ENCODE results near the gene FOXP1.
A peak's percentile ranks its signal among the peaks of the same experiment; 100 is the strongest.

The FOXP1 gene

DNA sequence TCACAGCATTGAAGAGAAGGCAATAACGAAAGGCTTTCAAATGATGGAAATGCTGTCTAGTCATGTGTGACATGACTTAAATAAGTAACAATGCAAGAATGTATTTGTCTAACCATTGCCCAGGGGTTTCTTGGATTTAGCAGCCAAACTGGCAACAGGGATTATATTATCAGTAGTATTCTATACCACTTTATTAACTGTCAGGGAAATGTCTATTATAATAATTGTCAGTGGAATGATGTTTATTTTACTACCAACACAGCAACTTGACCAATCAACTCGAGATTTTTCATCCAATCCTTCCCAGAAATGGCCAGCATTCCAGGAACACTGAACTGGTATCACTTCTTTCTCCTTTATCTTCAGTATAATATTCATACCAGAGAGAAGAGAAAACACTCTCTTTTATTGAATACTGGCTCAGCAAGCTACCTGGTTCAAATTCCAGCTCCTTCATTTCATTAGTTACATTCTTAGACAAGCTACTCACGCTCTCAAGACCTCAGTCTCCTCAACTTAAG is 66.2 kb downstream of the FOXP1 start:
- no peaks in the 10 kb centered on the region for H3K27me3 ChIP-seq (ENCODE audit: control insufficient read depth, insufficient read depth, low read length)
- H3K36me3 ChIP-seq (ENCODE audit: control insufficient read depth, insufficient read depth, low read length), result no peaks in the 10 kb centered on the region
- no peaks in the 10 kb centered on the region for H3K9me3 ChIP-seq (ENCODE audit: control insufficient read depth, insufficient read depth, low read length)
- H3K4me1 ChIP-seq (ENCODE audit: control insufficient read depth, insufficient read depth, low read length), result peaks cover 33% of the 10 kb centered on the region
- H3K9ac ChIP-seq (ENCODE audit: low read depth, low read length), result no peak overlapping the region
- no peak overlapping the region for H3K4me3 ChIP-seq (ENCODE audit: low read depth, low read length)
- no peak overlapping the region for H3K27ac ChIP-seq (ENCODE audit: low read depth, low read length)

- Histone ChIP-seq H3K4me1 (ENCODE audit: control insufficient read depth, insufficient read depth, low read length) (peaks cover 44% of the 10 kb centered on the region), H3K9me3 (ENCODE audit: control insufficient read depth, insufficient read depth, low read length) (no peaks in the 10 kb centered on the region), H3K27ac (ENCODE audit: low read depth, low read length) (no peak overlapping the region), H3K4me3 (ENCODE audit: low read depth, low read length) (no peak overlapping the region), H3K36me3 (ENCODE audit: control insufficient read depth, insufficient read depth, low read length) (no peaks in the 10 kb centered on the region), H3K9ac (ENCODE audit: low read depth, low read length) (no peak overlapping the region), H3K27me3 (ENCODE audit: control insufficient read depth, insufficient read depth, low read length) (no peaks in the 10 kb centered on the region)
These were observed 67.7 kb downstream of the FOXP1 start for GRCh38 chr3:71515636-71516365.

GRCh38 chr3:71514621-71515020 is 68.9 kb downstream of the FOXP1 start:
- Histone ChIP-seq H3K9ac (ENCODE audit: low read depth, low read length) (no peak overlapping the region), H3K27me3 (ENCODE audit: control insufficient read depth, insufficient read depth, low read length) (no peaks in the 10 kb centered on the region), H3K9me3 (ENCODE audit: control insufficient read depth, insufficient read depth, low read length) (no peaks in the 10 kb centered on the region), H3K4me3 (ENCODE audit: low read depth, low read length) (no peak overlapping the region), H3K36me3 (ENCODE audit: control insufficient read depth, insufficient read depth, low read length) (no peaks in the 10 kb centered on the region), H3K4me1 (ENCODE audit: control insufficient read depth, insufficient read depth, low read length) (peaks cover 35% of the 10 kb centered on the region), H3K27ac (ENCODE audit: low read depth, low read length) (no peak overlapping the region)

DNA sequence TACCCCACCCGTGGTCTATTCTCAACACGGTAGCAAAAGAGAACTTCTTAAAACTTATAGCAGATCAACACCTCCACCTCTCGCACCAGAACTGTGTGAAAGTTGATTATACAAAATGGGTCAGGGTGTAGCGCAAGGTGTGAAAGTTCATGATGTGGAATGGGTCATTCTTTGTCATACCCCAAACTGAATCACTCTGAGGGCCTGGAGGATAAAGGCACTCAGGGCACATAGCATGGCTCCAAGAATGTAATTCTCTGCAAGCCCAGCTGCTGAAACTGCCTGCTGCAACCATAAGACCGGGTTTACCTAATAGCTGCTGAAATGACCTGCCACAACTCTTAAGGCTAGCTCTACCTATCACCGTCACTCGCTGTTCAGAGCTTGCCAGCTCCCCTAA is 70.0 kb downstream of the FOXP1 start:
- H3K9ac ChIP-seq (ENCODE audit: low read depth, low read length), result no peak overlapping the region
- H3K36me3 ChIP-seq (ENCODE audit: control insufficient read depth, insufficient read depth, low read length), result no peaks in the 10 kb centered on the region
- H3K27me3 ChIP-seq (ENCODE audit: control insufficient read depth, insufficient read depth, low read length), result no peaks in the 10 kb centered on the region
- no peak overlapping the region for H3K4me3 ChIP-seq (ENCODE audit: low read depth, low read length)
- H3K27ac ChIP-seq (ENCODE audit: low read depth, low read length), result no peak overlapping the region
- no peaks in the 10 kb centered on the region for H3K9me3 ChIP-seq (ENCODE audit: control insufficient read depth, insufficient read depth, low read length)
- peaks cover 31% of the 10 kb centered on the region for H3K4me1 ChIP-seq (ENCODE audit: control insufficient read depth, insufficient read depth, low read length)

- no peak overlapping the region for H3K27ac ChIP-seq (ENCODE audit: low read depth, low read length)
- H3K9me3 ChIP-seq (ENCODE audit: control insufficient read depth, insufficient read depth, low read length), result no peaks in the 10 kb centered on the region
- peaks cover 31% of the 10 kb centered on the region for H3K4me1 ChIP-seq (ENCODE audit: control insufficient read depth, insufficient read depth, low read length)
These were observed 70.4 kb downstream of the FOXP1 start for GRCh38 chr3:71513081-71513480.

GRCh38 chr3:71512544-71512943 is 71.0 kb downstream of the FOXP1 start:
- no peak overlapping the region for H3K4me3 ChIP-seq (ENCODE audit: low read depth, low read length)
- no peaks in the 10 kb centered on the region for H3K27me3 ChIP-seq (ENCODE audit: control insufficient read depth, insufficient read depth, low read length)
- no peak overlapping the region for H3K27ac ChIP-seq (ENCODE audit: low read depth, low read length)
- H3K4me1 ChIP-seq (ENCODE audit: control insufficient read depth, insufficient read depth, low read length), result peaks cover 26% of the 10 kb centered on the region
- no peaks in the 10 kb centered on the region for H3K36me3 ChIP-seq (ENCODE audit: control insufficient read depth, insufficient read depth, low read length)
- no peaks in the 10 kb centered on the region for H3K9me3 ChIP-seq (ENCODE audit: control insufficient read depth, insufficient read depth, low read length)
- no peak overlapping the region; the same call in 1 of the 2 replicates for H3K9ac ChIP-seq (ENCODE audit: low read depth, low read length)

More at GRCh38 chr3:71513081-71513480, 70.4 kb downstream of the FOXP1 start:
- no peaks in the 10 kb centered on the region for H3K36me3 ChIP-seq (ENCODE audit: control insufficient read depth, insufficient read depth, low read length)
- H3K4me3 ChIP-seq (ENCODE audit: low read depth, low read length), result no peak overlapping the region
- H3K27me3 ChIP-seq (ENCODE audit: control insufficient read depth, insufficient read depth, low read length), result no peaks in the 10 kb centered on the region
- no peak overlapping the region for H3K9ac ChIP-seq (ENCODE audit: low read depth, low read length)

DNA sequence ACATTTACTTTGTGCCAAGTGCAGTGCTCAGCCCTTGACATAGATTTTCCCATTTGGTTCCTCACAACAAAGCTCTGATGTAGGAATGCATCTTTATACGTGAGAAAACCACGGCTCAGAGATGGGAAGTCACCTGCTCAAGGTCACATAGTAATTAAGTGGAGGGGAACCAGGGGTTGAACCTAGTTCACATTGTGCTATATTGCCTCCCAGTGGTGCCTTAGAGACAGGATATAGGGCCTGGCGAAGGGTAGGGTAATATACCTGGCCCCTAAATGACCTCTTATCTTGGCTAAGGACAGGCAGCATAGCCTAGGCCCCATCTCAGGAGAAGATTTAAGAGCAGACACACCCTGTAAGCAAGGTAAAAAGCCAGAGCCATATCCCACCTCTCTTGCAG is 71.5 kb downstream of the FOXP1 start:
- H3K27me3 ChIP-seq (ENCODE audit: control insufficient read depth, insufficient read depth, low read length), result no peaks in the 10 kb centered on the region
- no peak overlapping the region for H3K27ac ChIP-seq (ENCODE audit: low read depth, low read length)
- H3K9me3 ChIP-seq (ENCODE audit: control insufficient read depth, insufficient read depth, low read length), result no peaks in the 10 kb centered on the region
- H3K36me3 ChIP-seq (ENCODE audit: control insufficient read depth, insufficient read depth, low read length), result no peaks in the 10 kb centered on the region
- no peak overlapping the region for H3K4me3 ChIP-seq (ENCODE audit: low read depth, low read length)
- H3K4me1 ChIP-seq (ENCODE audit: control insufficient read depth, insufficient read depth, low read length), result peaks cover 24% of the 10 kb centered on the region
- H3K9ac ChIP-seq (ENCODE audit: low read depth, low read length), result no peak overlapping the region

DNA sequence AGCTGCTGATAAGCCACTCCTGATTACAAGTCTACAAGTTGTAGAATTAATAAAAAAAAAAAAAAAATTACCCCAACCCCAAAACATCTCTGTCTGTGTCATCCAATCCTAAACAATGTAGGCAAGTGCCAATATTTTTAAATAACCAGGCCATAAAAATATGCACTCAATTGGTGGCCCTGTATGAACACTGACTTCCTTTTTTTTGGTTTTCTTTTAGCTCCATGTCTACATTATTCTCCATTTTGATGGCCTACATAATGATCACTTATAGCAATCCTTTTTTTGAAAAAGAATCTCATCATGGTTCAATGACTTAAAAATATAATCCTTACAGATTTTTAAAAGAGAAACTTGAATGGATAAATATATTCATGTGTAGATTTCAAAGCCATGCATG is 72.1 kb downstream of the FOXP1 start:
- H3K27me3 ChIP-seq (ENCODE audit: control insufficient read depth, insufficient read depth, low read length), result no peaks in the 10 kb centered on the region
- H3K27ac ChIP-seq (ENCODE audit: low read depth, low read length), result peak overlapping the region; percentile 44
- H3K4me3 ChIP-seq (ENCODE audit: low read depth, low read length), result no peak overlapping the region
- H3K36me3 ChIP-seq (ENCODE audit: control insufficient read depth, insufficient read depth, low read length), result no peaks in the 10 kb centered on the region
- H3K9ac ChIP-seq (ENCODE audit: low read depth, low read length), result no peak overlapping the region
- H3K9me3 ChIP-seq (ENCODE audit: control insufficient read depth, insufficient read depth, low read length), result no peaks in the 10 kb centered on the region
- peaks cover 24% of the 10 kb centered on the region for H3K4me1 ChIP-seq (ENCODE audit: control insufficient read depth, insufficient read depth, low read length)

- H3K27me3 ChIP-seq (ENCODE audit: control insufficient read depth, insufficient read depth, low read length), result no peaks in the 10 kb centered on the region
- no peaks in the 10 kb centered on the region for H3K9me3 ChIP-seq (ENCODE audit: control insufficient read depth, insufficient read depth, low read length)
- no peak overlapping the region for H3K9ac ChIP-seq (ENCODE audit: low read depth, low read length)
- peak overlapping the region; percentile 44 for H3K27ac ChIP-seq (ENCODE audit: low read depth, low read length)
- H3K4me3 ChIP-seq (ENCODE audit: low read depth, low read length), result no peak overlapping the region
- no peaks in the 10 kb centered on the region for H3K36me3 ChIP-seq (ENCODE audit: control insufficient read depth, insufficient read depth, low read length)
- H3K4me1 ChIP-seq (ENCODE audit: control insufficient read depth, insufficient read depth, low read length), result peaks cover 25% of the 10 kb centered on the region
These were observed 72.5 kb downstream of the FOXP1 start for GRCh38 chr3:71511037-71511436.

DNA sequence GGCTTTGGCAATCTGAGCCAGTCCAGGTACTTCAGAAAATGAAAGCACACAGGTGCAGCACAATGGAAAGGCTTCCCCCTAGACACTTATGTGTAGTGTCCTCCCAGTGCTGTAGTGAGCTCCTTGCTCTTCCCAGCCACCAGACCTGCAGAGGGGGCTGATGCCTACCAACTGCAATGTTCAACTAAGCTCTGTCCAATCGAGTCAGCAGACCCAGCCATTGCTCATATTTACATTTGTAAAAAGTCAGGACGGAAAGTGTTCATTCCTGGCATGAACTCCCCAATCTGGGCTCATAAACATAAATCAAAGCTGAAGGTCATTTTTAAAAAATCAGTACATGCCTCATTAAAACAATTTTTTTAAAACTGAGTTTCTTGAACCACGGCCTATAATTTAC is 73.0 kb downstream of the FOXP1 start:
- Histone ChIP-seq H3K4me3 (ENCODE audit: low read depth, low read length) (no peak overlapping the region), H3K27me3 (ENCODE audit: control insufficient read depth, insufficient read depth, low read length) (no peaks in the 10 kb centered on the region), H3K27ac (ENCODE audit: low read depth, low read length) (peak overlapping the region; percentile 34), H3K9me3 (ENCODE audit: control insufficient read depth, insufficient read depth, low read length) (no peaks in the 10 kb centered on the region), H3K4me1 (ENCODE audit: control insufficient read depth, insufficient read depth, low read length) (peaks cover 26% of the 10 kb centered on the region), H3K9ac (ENCODE audit: low read depth, low read length) (no peak overlapping the region), H3K36me3 (ENCODE audit: control insufficient read depth, insufficient read depth, low read length) (no peaks in the 10 kb centered on the region)

DNA sequence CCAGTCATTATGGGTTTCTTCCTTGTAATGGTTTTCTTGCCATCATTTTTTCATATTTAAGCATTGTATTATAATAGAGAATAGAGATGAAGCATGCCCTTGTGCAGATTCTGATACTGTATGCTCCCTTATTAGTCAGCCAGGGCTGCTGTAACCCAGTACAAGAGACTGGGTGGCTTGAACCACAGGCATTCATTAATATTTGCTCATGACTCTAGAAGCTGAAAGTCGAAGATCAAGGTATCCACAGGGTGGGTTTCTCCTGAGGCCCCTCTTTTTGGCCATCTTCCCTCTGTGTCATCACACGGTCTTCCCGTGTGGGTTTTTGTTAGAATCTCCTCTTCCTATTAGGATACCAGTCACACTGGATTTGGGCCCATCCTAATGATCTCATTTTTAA is 74.5 kb downstream of the FOXP1 start:
- Histone ChIP-seq H3K36me3 (ENCODE audit: control insufficient read depth, insufficient read depth, low read length) (no peaks in the 10 kb centered on the region), H3K4me1 (ENCODE audit: control insufficient read depth, insufficient read depth, low read length) (peaks cover 23% of the 10 kb centered on the region), H3K9ac (ENCODE audit: low read depth, low read length) (no peak overlapping the region), H3K27me3 (ENCODE audit: control insufficient read depth, insufficient read depth, low read length) (no peaks in the 10 kb centered on the region), H3K4me3 (ENCODE audit: low read depth, low read length) (no peak overlapping the region), H3K9me3 (ENCODE audit: control insufficient read depth, insufficient read depth, low read length) (no peaks in the 10 kb centered on the region), H3K27ac (ENCODE audit: low read depth, low read length) (no peak overlapping the region)
